HepG2 (cell line): Measurements from ENCODE around the gene PMM2. TPM values are rescaled to one million over a fixed set of nuclear protein-coding genes. Genes with fewer than 3 reads are reported as not detected.

Experiments used
- BCL3 ChIP-seq: sonication (generic); formaldehyde crosslinking; IDR thresholded peaks from 2 replicates; pipeline ENCODE4 v1.5.1; 2020; ENCODE audit warnings: mild to moderate bottlenecking, missing genetic modification reagents, moderate library complexity
- CC2D1A ChIP-seq: sonication (generic); formaldehyde crosslinking; IDR thresholded peaks from 2 replicates; pipeline ENCODE4 v1.8.1; 2023; ENCODE audit warnings: mild to moderate bottlenecking, missing genetic modification reagents
- HOXA3 ChIP-seq: sonication (generic); formaldehyde crosslinking; IDR thresholded peaks from 2 replicates; pipeline ENCODE4 v1.5.0; 2020; ENCODE audit warnings: missing genetic modification reagents
- KDM5A ChIP-seq: fragments of 200-600 bp; sonication (generic); IDR thresholded peaks from 2 replicates; pipeline ENCODE4 v1.7.0; 2018; ENCODE audit warnings: antibody characterized with exemption, mild to moderate bottlenecking, low read length, borderline replicate concordance
- MXD4 ChIP-seq: IDR thresholded peaks from 2 replicates; pipeline ENCODE4 v1.6.1; 2016; ENCODE audit warnings: mild to moderate bottlenecking, missing biosample characterization, missing genetic modification reagents
- RFXANK ChIP-seq: IDR thresholded peaks from 2 replicates; pipeline ENCODE4 v1.6.1; 2016
- SKIL ChIP-seq: sonication (generic); formaldehyde crosslinking; IDR thresholded peaks from 2 replicates; pipeline ENCODE4 v1.8.0; 2022; ENCODE audit warnings: missing genetic modification reagents, mild to moderate bottlenecking, moderate library complexity, borderline replicate concordance
- SMC3 ChIP-seq: IDR thresholded peaks from 2 replicates; pipeline ENCODE4 v1.6.1; 2011; ENCODE audit warnings: low read length, improper control_type of control experiment
- SNRNP70 ChIP-seq: fragments of 200-400 bp; formaldehyde crosslinking; IDR thresholded peaks from 2 replicates; pipeline ENCODE4 v1.6.1; 2017; ENCODE audit warnings: mild to moderate bottlenecking, low read depth, low read length, moderate library complexity
- SRY ChIP-seq: sonication (generic); formaldehyde crosslinking; IDR thresholded peaks from 2 replicates; pipeline ENCODE4 v1.8.0; 2022; ENCODE audit warnings: mild to moderate bottlenecking, missing genetic modification reagents
- TMF1 ChIP-seq: sonication (generic); formaldehyde crosslinking; IDR thresholded peaks from 2 replicates; pipeline ENCODE4 v1.8.1; 2022; ENCODE audit warnings: low read depth, missing genetic modification reagents
- ZBTB7A ChIP-seq: sonication (generic); formaldehyde crosslinking; IDR thresholded peaks from 2 replicates; pipeline ENCODE4 v1.8.0; 2022; ENCODE audit warnings: mild to moderate bottlenecking, missing genetic modification reagents
- ZBTB8A ChIP-seq: sonication (generic); formaldehyde crosslinking; IDR thresholded peaks from 2 replicates; pipeline ENCODE4 v1.4.0; 2020; ENCODE audit warnings: mild to moderate bottlenecking, low read depth, missing genetic modification reagents, borderline replicate concordance
- ZFP36L2 ChIP-seq: sonication (generic); formaldehyde crosslinking; IDR thresholded peaks from 2 replicates; pipeline ENCODE4 v1.4.0; 2020; ENCODE audit warnings: missing genetic modification reagents
- ZFP62 ChIP-seq: sonication (generic); formaldehyde crosslinking; IDR thresholded peaks from 2 replicates; pipeline ENCODE4 v1.4.0; 2020; ENCODE audit warnings: missing genetic modification reagents
- ZFP90 ChIP-seq: sonication (generic); formaldehyde crosslinking; IDR thresholded peaks from 2 replicates; pipeline ENCODE4 v1.8.0; 2022; ENCODE audit warnings: missing genetic modification reagents, mild to moderate bottlenecking, inconsistent platforms, borderline replicate concordance
- ZNF337 ChIP-seq: sonication (generic); formaldehyde crosslinking; IDR thresholded peaks from 2 replicates; pipeline ENCODE4 v1.5.1; 2020; ENCODE audit warnings: missing genetic modification reagents, low read depth, mild to moderate bottlenecking, borderline replicate concordance
- ZNF598 ChIP-seq: sonication (generic); formaldehyde crosslinking; IDR thresholded peaks from 2 replicates; pipeline ENCODE4 v1.5.1; 2020; ENCODE audit warnings: mild to moderate bottlenecking, missing genetic modification reagents, borderline replicate concordance
- ZNF691 ChIP-seq: sonication (generic); formaldehyde crosslinking; IDR thresholded peaks from 2 replicates; pipeline ENCODE4 v1.4.0; 2020; ENCODE audit warnings: missing genetic modification reagents, low read depth, mild to moderate bottlenecking, borderline replicate concordance
- ZNF780A ChIP-seq: sonication (generic); formaldehyde crosslinking; IDR thresholded peaks from 2 replicates; pipeline ENCODE4 v1.8.0; 2022; ENCODE audit warnings: mild to moderate bottlenecking, missing genetic modification reagents, moderate library complexity
- polyA plus RNA-seq, 8 experiments: library from polyadenylated mRNA; depleted of rRNA in 3 of 8; stranded (reverse) in 7 of 8; unstranded in 1 of 8; fragments of >200 nt; fragmentation: Illumina TruSeq in 4 of 8; extraction: Trizol in 4 of 8; gene quantifications; 2 replicates each; pipeline versions ENCODE4 v1.2.1 to v1.2.3, GENCODE V29; 2011 to 2016; ENCODE audit warnings: low read depth in 4 of 8, missing spikeins in 1 of 8, mixed read lengths in 1 of 8; ENCODE audit not compliant: insufficient read depth in 1 of 8
- total RNA-seq, 5 experiments: library from RNA; depleted of rRNA; stranded (reverse); fragments of >200 nt; fragmentation: Illumina TruSeq; extraction: Trizol; gene quantifications; 2 replicates each; pipeline ENCODE4 v1.2.3, GENCODE V29; 2016; ENCODE audit warnings: low read depth in 1 of 5
- TF ChIP-seq, protein P1 (sequence below): fragments of 450-650 bp; IDR thresholded peaks from 2 replicates; pipeline ENCODE4 v1.6.1; 2017; ENCODE audit warnings: mild to moderate bottlenecking

The PMM2 gene
- total and polyA plus RNA-seq, 2 of the 13 experiments (the other 11 are each of a cell fraction or from before 2014, with no cell fraction given): 52.2 to 93.7 TPM

- TF ChIP-seq, protein P1, sequence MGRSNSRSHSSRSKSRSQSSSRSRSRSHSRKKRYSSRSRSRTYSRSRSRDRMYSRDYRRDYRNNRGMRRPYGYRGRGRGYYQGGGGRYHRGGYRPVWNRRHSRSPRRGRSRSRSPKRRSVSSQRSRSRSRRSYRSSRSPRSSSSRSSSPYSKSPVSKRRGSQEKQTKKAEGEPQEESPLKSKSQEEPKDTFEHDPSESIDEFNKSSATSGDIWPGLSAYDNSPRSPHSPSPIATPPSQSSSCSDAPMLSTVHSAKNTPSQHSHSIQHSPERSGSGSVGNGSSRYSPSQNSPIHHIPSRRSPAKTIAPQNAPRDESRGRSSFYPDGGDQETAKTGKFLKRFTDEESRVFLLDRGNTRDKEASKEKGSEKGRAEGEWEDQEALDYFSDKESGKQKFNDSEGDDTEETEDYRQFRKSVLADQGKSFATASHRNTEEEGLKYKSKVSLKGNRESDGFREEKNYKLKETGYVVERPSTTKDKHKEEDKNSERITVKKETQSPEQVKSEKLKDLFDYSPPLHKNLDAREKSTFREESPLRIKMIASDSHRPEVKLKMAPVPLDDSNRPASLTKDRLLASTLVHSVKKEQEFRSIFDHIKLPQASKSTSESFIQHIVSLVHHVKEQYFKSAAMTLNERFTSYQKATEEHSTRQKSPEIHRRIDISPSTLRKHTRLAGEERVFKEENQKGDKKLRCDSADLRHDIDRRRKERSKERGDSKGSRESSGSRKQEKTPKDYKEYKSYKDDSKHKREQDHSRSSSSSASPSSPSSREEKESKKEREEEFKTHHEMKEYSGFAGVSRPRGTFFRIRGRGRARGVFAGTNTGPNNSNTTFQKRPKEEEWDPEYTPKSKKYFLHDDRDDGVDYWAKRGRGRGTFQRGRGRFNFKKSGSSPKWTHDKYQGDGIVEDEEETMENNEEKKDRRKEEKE: no peak
- TF ChIP-seq ZNF691 (peak; percentile 97), CC2D1A (no peak), ZFP90 (CRISPR knock-in tag) (peak; percentile 97), SMC3 (peak; percentile 61), ZBTB7A (CRISPR knock-in tag) (peak; percentile 94), RFXANK (CRISPR knock-in tag) (peak; percentile 86), SNRNP70 (no peak), MXD4 (CRISPR knock-in tag) (peak; percentile 90), SRY (peak; percentile 40; the same call in 1 of the 2 replicates), SKIL (peak; percentile 97), ZNF780A (CRISPR knock-in tag) (peak; percentile 99), HOXA3 (CRISPR knock-in tag) (peak; percentile 96), ZBTB8A (CRISPR knock-in tag) (peak; percentile 68; the same call in 1 of the 2 replicates), TMF1 (peak; percentile 95), ZNF337 (CRISPR knock-in tag) (peak; percentile 94), ZNF598 (peak; percentile 57), ZFP62 (CRISPR knock-in tag) (no peak), ZFP36L2 (CRISPR knock-in tag) (peak; percentile 40), KDM5A (no peak; the same call in 1 of the 2 replicates), BCL3 (CRISPR knock-in tag) (peak; percentile 88)
Observed at GRCh38 chr16:8863594-8864424, 66.2 kb downstream of the PMM2 start (continued).
